ENCODE results near the gene AGRP. TPM values are rescaled to one million over a fixed set of nuclear protein-coding genes. Genes with fewer than 3 reads are reported as not detected.
A peak's percentile ranks its signal among the peaks of the same experiment; 100 is the strongest.

Gene AGRP
- total RNA-seq, 1 experiment from 2014 or later = not detected

GRCh38 chr16:67480833-67481560 is 2.4 kb downstream of the AGRP start, which contains the start of gene ATP6V0D1:
Gene ATP6V0D1, minus strand, starts transcription at chr16:67481157. Its CDS starts 71 bp downstream, at chr16:67481086.
- intact Hi-C loops (cut with micrococcal nuclease; ENCODE audit: unreplicated experiment) = loop anchor here (1.0 to 5.0 kb wide), 3 partner anchors 13 to 49 kb away; partner anchors contain the start of gene HSD11B2

GRCh38 chr16:67477960-67478554 is 5.3 kb downstream of the AGRP start:
- H3K27ac Mint-ChIP-seq (ENCODE audit: unreplicated experiment) = peak overlapping the region; percentile 8
- H3K36me3 Mint-ChIP-seq (ENCODE audit: insufficient read depth, unreplicated experiment) = peaks cover 22% of the 10 kb centered on the region
- ChIA-PET CTCF (no interaction called here), POLR2A (interaction anchor here (0.6 to 0.7 kb wide), 2 partner anchors 53 to 231 kb away, joined by 5 read pairs; no protein-coding TSS in a partner anchor)
- TF ChIP-seq CTCF (IDR thresholded peaks at IDR 0.05; ENCODE audit: insufficient read depth in 1 of 2, low read depth in 1 of 2, low read length in 1 of 2, severe bottlenecking in 1 of 2, unreplicated experiment in 1 of 2) = no peak
- H3K4me3 Mint-ChIP-seq (ENCODE audit: unreplicated experiment) = peak overlapping the region; percentile 50
- intact Hi-C loops (cut with micrococcal nuclease; ENCODE audit: unreplicated experiment) = no loop called here
- no peaks in the 10 kb centered on the region; the same call in 1 of the 2 replicates for H3K36me3 ChIP-seq (ENCODE audit: control insufficient read depth, insufficient read depth, low read length)
- no TSS peak for BruUV-seq (replicated peaks)
- H3K27me3 Mint-ChIP-seq (ENCODE audit: insufficient read depth, unreplicated experiment) = no peaks in the 10 kb centered on the region
- no peak for DNase-seq
- no peaks in the 10 kb centered on the region for H3K9me3 Mint-ChIP-seq (ENCODE audit: unreplicated experiment)
- no peaks in the 10 kb centered on the region for H3K27me3 ChIP-seq (replicated peaks; ENCODE audit: control insufficient read depth, insufficient read depth, low read length)
- no peaks in the 10 kb centered on the region for H3K9me3 ChIP-seq
- peaks cover 15% of the 10 kb centered on the region for H3K4me1 ChIP-seq
- no peak overlapping the region for H3K4me3 ChIP-seq (ENCODE audit: low read depth, low read length)
- peaks cover 19% of the 10 kb centered on the region for H3K4me1 Mint-ChIP-seq (ENCODE audit: low read depth, unreplicated experiment)

More at GRCh38 chr16:67480833-67481560, 2.4 kb downstream of the AGRP start, which contains the start of gene ATP6V0D1:
- BruUV-seq (replicated peaks) = no TSS peak
- peak within 1 kb of the TSS; percentile 98 for H3K4me3 Mint-ChIP-seq (ENCODE audit: unreplicated experiment)
- POLR2A ChIA-PET = interaction anchor here (0.5 to 1.6 kb wide), 10 partner anchors 8 to 604 kb away, joined by 3 to 11 read pairs (median 4); partner anchors contain the start of genes ACD, FHOD1, HSD11B2 and PARD6A
- H3K36me3 Mint-ChIP-seq (ENCODE audit: insufficient read depth, unreplicated experiment) = peaks cover 22% of the 10 kb centered on the region
- CTCF ChIA-PET = interaction anchor here (0.7 to 3.1 kb wide), 20 partner anchors 8 to 325 kb away, joined by 3 to 49 read pairs (median 6); partner anchors contain the start of genes ACD, CARMIL2, CTCF and ELMO3
- DNase-seq = peak; percentile 98 to 100
- peaks cover 19% of the 10 kb centered on the region for H3K4me1 Mint-ChIP-seq (ENCODE audit: low read depth, unreplicated experiment)
- H3K27ac Mint-ChIP-seq (ENCODE audit: unreplicated experiment) = peak within 1 kb of the TSS; percentile 94
- TF ChIP-seq CTCF (IDR thresholded peaks at IDR 0.05; ENCODE audit: insufficient read depth in 1 of 2, low read depth in 1 of 2, low read length in 1 of 2, severe bottlenecking in 1 of 2, unreplicated experiment in 1 of 2) = peak; percentile 89 to 96
- no peaks in the 10 kb centered on the region for H3K27me3 ChIP-seq (replicated peaks; ENCODE audit: control insufficient read depth, insufficient read depth, low read length)
- H3K36me3 ChIP-seq (ENCODE audit: control insufficient read depth, insufficient read depth, low read length) = no peaks in the 10 kb centered on the region; the same call in 1 of the 2 replicates
- H3K4me1 ChIP-seq = peaks cover 15% of the 10 kb centered on the region
- H3K4me3 ChIP-seq (ENCODE audit: low read depth, low read length) = peak within 1 kb of the TSS; percentile 94
- H3K27me3 Mint-ChIP-seq (ENCODE audit: insufficient read depth, unreplicated experiment) = no peaks in the 10 kb centered on the region
- no peaks in the 10 kb centered on the region for H3K9me3 ChIP-seq
- H3K9me3 Mint-ChIP-seq (ENCODE audit: unreplicated experiment) = no peaks in the 10 kb centered on the region

Data from Caco-2 (cell line).